PC-9 (cell line): ENCODE measurements around the gene GVQW3.

Experiments used
- CTCF ChIP-seq: fragments of 200-600 bp; sonication (generic); conservative IDR thresholded peaks from 2 replicates; pipeline ENCODE4 v1.6.1; 2017; ENCODE audit warnings: mixed run types, antibody characterized with exemption, mild to moderate bottlenecking, moderate library complexity
- EZH2 ChIP-seq: fragments of 200-600 bp; sonication (generic); IDR thresholded peaks from 2 replicates; pipeline ENCODE4 v1.8.0; 2017; ENCODE audit warnings: antibody characterized with exemption, low read depth

- TF ChIP-seq CTCF (no peak), EZH2 (no peak)
Measured at GRCh38 chr11:76448506-76448905, 67.4 kb downstream of the GVQW3 start.
